B cell (primary cell): Measurements from ENCODE around the gene GPR176.

ENCODE experiments used
- EZH2 ChIP-seq: IDR thresholded peaks from 2 replicates; pipeline ENCODE4 v1.6.1; 2012; ENCODE audit warnings: borderline replicate concordance, low read depth, mild to moderate bottlenecking, moderate library complexity, low read length; ENCODE audit not compliant: insufficient read depth, poor library complexity, severe bottlenecking
- TF ChIP-seq, protein P1 (sequence below): fragments of 200-600 bp; IDR thresholded peaks from one replicate; pipeline ENCODE4 v1.8.0; 2022; ENCODE audit warnings: antibody characterized with exemption, mild to moderate bottlenecking

DNA sequence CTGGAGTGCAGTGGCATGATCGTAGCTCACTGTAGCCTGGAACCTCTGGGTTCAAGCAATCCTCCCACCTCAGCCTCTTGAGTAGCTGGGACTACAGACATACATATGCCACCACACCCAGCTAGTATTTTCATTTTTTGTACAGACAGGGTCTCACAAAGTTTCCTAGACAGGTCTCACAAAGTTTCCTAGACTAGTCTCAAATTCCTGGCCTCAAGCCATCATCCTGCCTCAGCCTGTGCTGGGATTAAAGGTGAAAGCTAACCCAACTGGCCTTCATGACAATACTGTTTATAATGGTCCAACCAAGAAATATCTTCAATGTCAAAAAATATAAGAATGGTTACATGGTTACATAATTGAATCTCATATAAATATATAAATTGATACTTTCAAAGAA, 24.0 kb downstream of the GPR176 start:
- TF ChIP-seq, protein P1, sequence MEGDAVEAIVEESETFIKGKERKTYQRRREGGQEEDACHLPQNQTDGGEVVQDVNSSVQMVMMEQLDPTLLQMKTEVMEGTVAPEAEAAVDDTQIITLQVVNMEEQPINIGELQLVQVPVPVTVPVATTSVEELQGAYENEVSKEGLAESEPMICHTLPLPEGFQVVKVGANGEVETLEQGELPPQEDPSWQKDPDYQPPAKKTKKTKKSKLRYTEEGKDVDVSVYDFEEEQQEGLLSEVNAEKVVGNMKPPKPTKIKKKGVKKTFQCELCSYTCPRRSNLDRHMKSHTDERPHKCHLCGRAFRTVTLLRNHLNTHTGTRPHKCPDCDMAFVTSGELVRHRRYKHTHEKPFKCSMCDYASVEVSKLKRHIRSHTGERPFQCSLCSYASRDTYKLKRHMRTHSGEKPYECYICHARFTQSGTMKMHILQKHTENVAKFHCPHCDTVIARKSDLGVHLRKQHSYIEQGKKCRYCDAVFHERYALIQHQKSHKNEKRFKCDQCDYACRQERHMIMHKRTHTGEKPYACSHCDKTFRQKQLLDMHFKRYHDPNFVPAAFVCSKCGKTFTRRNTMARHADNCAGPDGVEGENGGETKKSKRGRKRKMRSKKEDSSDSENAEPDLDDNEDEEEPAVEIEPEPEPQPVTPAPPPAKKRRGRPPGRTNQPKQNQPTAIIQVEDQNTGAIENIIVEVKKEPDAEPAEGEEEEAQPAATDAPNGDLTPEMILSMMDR, result no peak
- TF ChIP-seq EZH2, result no peak
